Measurements from ENCODE around the gene WASF2.
"Not testable (repeated sequence)": the region's sequence is repeated elsewhere in the genome, so short reads cannot be mapped to it uniquely, and the experiment has no call there.

The WASF2 gene

GRCh38 chr1:27436204-27437159, 53.5 kb downstream of the WASF2 start:
- DNase-seq (ENCODE audit: low read depth) = peak; percentile 66
- TF ChIP-seq CTCF (conservative IDR thresholded peaks at IDR 0.05; ENCODE audit: low read length) = no peak
- H3K4me3 ChIP-seq (ENCODE audit: low read length) = no peak overlapping the region

- no peak overlapping the region for H3K4me3 ChIP-seq (ENCODE audit: low read length)
- DNase-seq (ENCODE audit: low read depth) = no peak
- TF ChIP-seq CTCF (conservative IDR thresholded peaks at IDR 0.05; ENCODE audit: low read length) = no peak
These were observed 54.3 kb downstream of the WASF2 start for GRCh38 chr1:27435566-27436203.

GRCh38 chr1:27433706-27434105, 56.3 kb downstream of the WASF2 start:
- no peak overlapping the region for H3K4me3 ChIP-seq (ENCODE audit: low read length)
- DNase-seq (ENCODE audit: low read depth) = no peak
- no peak for TF ChIP-seq CTCF (conservative IDR thresholded peaks at IDR 0.05; ENCODE audit: low read length)

- not testable (repeated sequence) for H3K4me3 ChIP-seq (ENCODE audit: low read length)
These were observed 57.2 kb downstream of the WASF2 start for GRCh38 chr1:27432725-27433124.

GRCh38 chr1:27431601-27431940, 58.4 kb downstream of the WASF2 start:
- no peak for DNase-seq (ENCODE audit: low read depth)
- H3K4me3 ChIP-seq (ENCODE audit: low read length) = no peak overlapping the region
- no peak for TF ChIP-seq CTCF (conservative IDR thresholded peaks at IDR 0.05; ENCODE audit: low read length)

More at GRCh38 chr1:27432725-27433124, 57.2 kb downstream of the WASF2 start:
- DNase-seq (ENCODE audit: low read depth) = not testable (repeated sequence)

GRCh38 chr1:27430903-27431600, 58.9 kb downstream of the WASF2 start:
- no peak for TF ChIP-seq CTCF (conservative IDR thresholded peaks at IDR 0.05; ENCODE audit: low read length)
- no peak overlapping the region for H3K4me3 ChIP-seq (ENCODE audit: low read length)
- peak; percentile 20 for DNase-seq (ENCODE audit: low read depth)

- no peak for TF ChIP-seq CTCF (conservative IDR thresholded peaks at IDR 0.05; ENCODE audit: low read length)
- DNase-seq (ENCODE audit: low read depth) = no peak
- H3K4me3 ChIP-seq (ENCODE audit: low read length) = no peak overlapping the region
These were observed 60.9 kb downstream of the WASF2 start for GRCh38 chr1:27429029-27429425.
